Activated CD4-positive, alpha-beta memory T cell treated with anti-CD3 and anti-CD28 coated beads for 36 hours (primary cell): Measurements from ENCODE around the gene TC2N. TPM values are rescaled to one million over a fixed set of nuclear protein-coding genes. Genes with fewer than 3 reads are reported as not detected.

Experiments
- CTCF ChIA-PET: fragments of 350-600 bp; sonication (Branson Sonifier 250); formaldehyde crosslinking; loops from one replicate; lab custom pipeline; 2021; ENCODE audit warnings: antibody characterized with exemption, inconsistent platforms; lab: Charles Lee
- POLR2A ChIA-PET: fragments of 350-600 bp; sonication (Branson Sonifier 250); formaldehyde crosslinking; loops from one replicate; lab custom pipeline; 2021; ENCODE audit warnings: antibody characterized with exemption; lab: Charles Lee
- DNase-seq: peaks from one replicate; pipeline ENCODE4 v3.0.0-alpha.2; 2020
- H3K27ac Mint-ChIP-seq: one replicate; pipeline ENCODE4 v1.8.0; 2021; ENCODE audit warnings: mixed read lengths
- H3K27me3 Mint-ChIP-seq: one replicate; pipeline ENCODE4 v1.8.0; 2021; ENCODE audit warnings: mixed read lengths
- H3K36me3 Mint-ChIP-seq: one replicate; pipeline ENCODE4 v1.8.0; 2021; ENCODE audit warnings: mixed read lengths
- H3K4me1 Mint-ChIP-seq: one replicate; pipeline ENCODE4 v1.8.0; 2021; ENCODE audit warnings: low read depth, mixed read lengths
- H3K4me3 Mint-ChIP-seq: one replicate; pipeline ENCODE4 v1.8.0; 2021; ENCODE audit warnings: mild to moderate bottlenecking, mixed read lengths
- H3K9me3 Mint-ChIP-seq: one replicate; pipeline ENCODE4 v1.8.0; 2021; ENCODE audit warnings: mixed read lengths
- intact Hi-C: fragments of 100-400 bp; cut with micrococcal nuclease; formaldehyde crosslinking; loops from one replicate; pipeline ENCODE4 v1.15.1; 2023
- total RNA-seq, 2 experiments: library from RNA; stranded (reverse); gene quantifications; one replicate each; pipeline ENCODE4 v1.2.3, GENCODE V29; 2021

Gene TC2N
- total RNA-seq, 2 experiments from 2014 or later: 44.9 to 46.6 TPM

- intact Hi-C loops: no loop called here
- H3K27ac Mint-ChIP-seq: no peak overlapping the region
- H3K9me3 Mint-ChIP-seq: no peaks in the 10 kb centered on the region
- no peaks in the 10 kb centered on the region for H3K27me3 Mint-ChIP-seq
- ChIA-PET POLR2A (no interaction called here), CTCF (interaction anchor here (0.6 to 0.9 kb wide), 3 partner anchors 23 to 96 kb away, joined by 3 read pairs; no protein-coding TSS in a partner anchor)
- no peak for DNase-seq
- H3K36me3 Mint-ChIP-seq: no peaks in the 10 kb centered on the region
- no peak overlapping the region for H3K4me3 Mint-ChIP-seq
- peaks cover 45% of the 10 kb centered on the region for H3K4me1 Mint-ChIP-seq
Measured at GRCh38 chr14:91888641-91889476, 21.5 kb upstream of the TC2N start.

GRCh38 chr14:91886961-91887360 lies 19.6 kb upstream of the TC2N start:
- intact Hi-C loops: no loop called here
- H3K36me3 Mint-ChIP-seq: no peaks in the 10 kb centered on the region
- no peak for DNase-seq
- no peaks in the 10 kb centered on the region for H3K27me3 Mint-ChIP-seq
- POLR2A ChIA-PET: no interaction called here
- H3K4me1 Mint-ChIP-seq: peaks cover 32% of the 10 kb centered on the region
- CTCF ChIA-PET: no interaction called here
- H3K4me3 Mint-ChIP-seq: no peak overlapping the region
- H3K27ac Mint-ChIP-seq: no peak overlapping the region
- H3K9me3 Mint-ChIP-seq: no peaks in the 10 kb centered on the region

- POLR2A ChIA-PET: no interaction called here
- H3K4me1 Mint-ChIP-seq: peaks cover 27% of the 10 kb centered on the region
- no peak overlapping the region for H3K4me3 Mint-ChIP-seq
- H3K27ac Mint-ChIP-seq: no peak overlapping the region
- no peak for DNase-seq
- intact Hi-C loops: no loop called here
- H3K27me3 Mint-ChIP-seq: no peaks in the 10 kb centered on the region
- CTCF ChIA-PET: no interaction called here
- no peaks in the 10 kb centered on the region for H3K9me3 Mint-ChIP-seq
- no peaks in the 10 kb centered on the region for H3K36me3 Mint-ChIP-seq
Measured at GRCh38 chr14:91885839-91886238, 18.5 kb upstream of the TC2N start.

GRCh38 chr14:91885113-91885712 lies 17.9 kb upstream of the TC2N start:
- Mint-ChIP-seq H3K36me3 (no peaks in the 10 kb centered on the region), H3K27ac (no peak overlapping the region), H3K4me1 (peaks cover 26% of the 10 kb centered on the region), H3K27me3 (no peaks in the 10 kb centered on the region), H3K4me3 (no peak overlapping the region), H3K9me3 (no peaks in the 10 kb centered on the region)
- intact Hi-C loops: no loop called here
- no peak for DNase-seq
- ChIA-PET POLR2A (no interaction called here), CTCF (no interaction called here)

DNA sequence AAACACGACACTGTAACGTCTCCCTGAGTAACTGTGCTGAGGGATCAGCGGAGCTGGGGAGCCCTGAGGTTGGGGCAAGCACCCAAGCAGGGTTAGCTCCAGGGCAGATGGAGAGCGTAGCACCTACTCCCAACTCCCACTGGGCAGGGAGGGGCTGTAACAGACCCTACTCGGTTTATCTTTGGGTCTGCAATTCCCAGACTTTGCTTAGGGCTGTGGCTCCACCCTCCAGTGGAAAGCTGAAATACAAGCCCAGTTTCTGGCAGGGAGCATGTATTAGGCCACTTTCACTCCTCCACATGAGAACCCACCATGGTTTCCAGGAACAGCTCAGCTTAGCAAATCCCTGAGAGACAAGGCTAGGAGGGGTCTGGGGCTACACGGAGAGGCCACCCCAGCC lies 17.3 kb upstream of the TC2N start:
- Mint-ChIP-seq H3K36me3 (no peaks in the 10 kb centered on the region), H3K27me3 (no peaks in the 10 kb centered on the region), H3K9me3 (no peaks in the 10 kb centered on the region), H3K4me3 (no peak overlapping the region), H3K27ac (no peak overlapping the region), H3K4me1 (peaks cover 24% of the 10 kb centered on the region)
- intact Hi-C loops: no loop called here
- no peak for DNase-seq
- POLR2A ChIA-PET: no interaction called here
- CTCF ChIA-PET: no interaction called here

- no peak for DNase-seq
- H3K27me3 Mint-ChIP-seq: no peaks in the 10 kb centered on the region
- no peaks in the 10 kb centered on the region for H3K36me3 Mint-ChIP-seq
- H3K9me3 Mint-ChIP-seq: no peaks in the 10 kb centered on the region
- no peak overlapping the region for H3K4me3 Mint-ChIP-seq
- H3K4me1 Mint-ChIP-seq: peaks cover 18% of the 10 kb centered on the region
- intact Hi-C loops: no loop called here
- ChIA-PET POLR2A (no interaction called here), CTCF (no interaction called here)
- H3K27ac Mint-ChIP-seq: no peak overlapping the region
Measured at GRCh38 chr14:91883753-91884152, 16.4 kb upstream of the TC2N start.

- H3K9me3 Mint-ChIP-seq: no peaks in the 10 kb centered on the region
- CTCF ChIA-PET: no interaction called here
- DNase-seq: no peak
- H3K36me3 Mint-ChIP-seq: no peaks in the 10 kb centered on the region
- intact Hi-C loops: no loop called here
- H3K4me1 Mint-ChIP-seq: peaks cover 18% of the 10 kb centered on the region
- no peak overlapping the region for H3K27ac Mint-ChIP-seq
- H3K4me3 Mint-ChIP-seq: no peak overlapping the region
- no peaks in the 10 kb centered on the region for H3K27me3 Mint-ChIP-seq
- POLR2A ChIA-PET: interaction anchor here (0.8 kb wide), 1 partner anchor 16 kb away, joined by 3 read pairs; the partner anchor contains the start of gene TC2N
Measured at GRCh38 chr14:91882776-91883175, 15.4 kb upstream of the TC2N start.

- peaks cover 18% of the 10 kb centered on the region for H3K4me1 Mint-ChIP-seq
- POLR2A ChIA-PET: no interaction called here
- no peak overlapping the region for H3K4me3 Mint-ChIP-seq
- no peak for DNase-seq
- intact Hi-C loops: no loop called here
- H3K27ac Mint-ChIP-seq: no peak overlapping the region
- H3K36me3 Mint-ChIP-seq: no peaks in the 10 kb centered on the region
- no peaks in the 10 kb centered on the region for H3K27me3 Mint-ChIP-seq
- CTCF ChIA-PET: no interaction called here
- no peaks in the 10 kb centered on the region for H3K9me3 Mint-ChIP-seq
Measured at GRCh38 chr14:91882369-91882768, 15.0 kb upstream of the TC2N start.

- Mint-ChIP-seq H3K36me3 (no peaks in the 10 kb centered on the region), H3K27ac (no peak overlapping the region), H3K27me3 (no peaks in the 10 kb centered on the region), H3K4me1 (peaks cover 35% of the 10 kb centered on the region), H3K9me3 (no peaks in the 10 kb centered on the region), H3K4me3 (no peak overlapping the region)
- intact Hi-C loops: no loop called here
- CTCF ChIA-PET: interaction anchor here (0.9 kb wide), 1 partner anchor 12 kb away, joined by 3 read pairs; no protein-coding TSS in a partner anchor
- DNase-seq: no peak
- POLR2A ChIA-PET: no interaction called here
Measured at GRCh38 chr14:91879196-91879595, 11.9 kb upstream of the TC2N start.

DNA sequence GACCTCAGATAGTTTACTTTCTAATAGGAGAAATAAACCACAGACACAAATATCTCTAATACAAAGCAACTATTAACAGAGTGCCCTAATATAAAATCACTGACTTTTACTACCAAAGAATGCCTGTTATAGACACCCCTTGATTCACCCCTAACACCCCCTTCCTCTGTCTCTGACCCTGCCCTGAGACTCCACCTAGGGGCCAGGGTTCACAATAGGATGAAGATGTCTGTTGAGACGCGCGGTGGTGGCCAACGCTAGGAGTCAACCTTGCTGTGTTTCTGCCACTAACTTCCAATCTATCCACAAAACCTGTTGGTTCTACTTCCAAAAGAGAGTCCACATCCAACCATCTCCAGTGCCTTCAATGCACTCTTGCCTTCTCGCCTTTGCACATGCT lies 10.9 kb upstream of the TC2N start:
- Mint-ChIP-seq H3K27me3 (no peaks in the 10 kb centered on the region), H3K27ac (no peak overlapping the region), H3K4me3 (no peak overlapping the region), H3K4me1 (peaks cover 45% of the 10 kb centered on the region), H3K9me3 (no peaks in the 10 kb centered on the region), H3K36me3 (no peaks in the 10 kb centered on the region)
- POLR2A ChIA-PET: no interaction called here
- CTCF ChIA-PET: no interaction called here
- intact Hi-C loops: no loop called here
- no peak for DNase-seq

DNA sequence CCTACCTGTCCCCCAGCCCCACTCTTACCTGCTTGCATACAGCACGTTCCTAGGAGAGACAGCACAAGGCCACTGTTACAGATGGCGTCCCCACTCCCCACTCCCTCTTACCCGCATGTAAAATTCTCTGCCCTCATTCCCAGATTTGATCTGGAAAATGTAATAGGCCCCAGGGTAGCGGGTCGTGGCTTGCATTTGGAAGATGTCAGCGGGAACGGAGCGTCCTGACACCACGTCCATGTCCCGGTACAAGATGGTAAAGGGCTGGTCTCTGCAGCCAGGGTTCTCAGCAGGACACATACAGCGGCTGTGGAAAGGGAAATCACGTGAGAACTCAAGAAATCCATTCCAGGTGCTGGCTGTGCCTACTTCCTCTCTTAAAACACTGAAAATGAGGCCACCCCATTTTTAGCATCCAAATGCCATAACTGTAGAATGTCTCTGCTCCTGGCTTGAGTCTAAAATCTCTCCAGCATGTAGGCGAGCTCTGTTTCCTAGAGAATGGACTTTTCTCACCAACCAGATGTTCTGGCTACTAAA lies 10.1 kb upstream of the TC2N start:
- intact Hi-C loops: no loop called here
- H3K36me3 Mint-ChIP-seq: no peaks in the 10 kb centered on the region
- peaks cover 53% of the 10 kb centered on the region for H3K4me1 Mint-ChIP-seq
- H3K4me3 Mint-ChIP-seq: no peak overlapping the region
- ChIA-PET POLR2A (no interaction called here), CTCF (no interaction called here)
- no peak for DNase-seq
- no peaks in the 10 kb centered on the region for H3K27me3 Mint-ChIP-seq
- H3K27ac Mint-ChIP-seq: no peak overlapping the region
- no peaks in the 10 kb centered on the region for H3K9me3 Mint-ChIP-seq

DNA sequence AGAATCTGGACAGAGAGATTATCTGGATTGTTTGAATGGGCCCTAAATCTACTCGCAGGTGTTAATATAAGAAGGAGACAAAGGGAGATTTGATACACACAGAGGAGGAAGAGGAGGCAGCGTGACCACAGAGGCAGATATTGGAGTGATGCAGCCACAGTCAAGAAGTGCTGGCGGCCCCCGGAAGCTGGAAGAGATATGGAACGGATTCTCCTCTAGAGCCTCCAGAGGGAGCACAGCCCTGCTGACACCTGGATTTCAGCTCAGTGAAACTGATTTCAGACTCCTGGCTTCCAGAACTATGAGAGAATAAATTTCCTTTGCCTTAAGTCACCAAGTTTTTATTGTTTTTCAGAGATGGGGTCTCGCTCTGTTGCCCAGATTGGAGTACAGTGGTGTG lies 9.2 kb upstream of the TC2N start:
- Mint-ChIP-seq H3K36me3 (no peaks in the 10 kb centered on the region), H3K27me3 (no peaks in the 10 kb centered on the region), H3K9me3 (no peaks in the 10 kb centered on the region), H3K27ac (no peak overlapping the region), H3K4me1 (peaks cover 62% of the 10 kb centered on the region), H3K4me3 (no peak overlapping the region)
- no peak for DNase-seq
- ChIA-PET CTCF (no interaction called here), POLR2A (no interaction called here)
- intact Hi-C loops: no loop called here
